IMR-90 (cell line): ENCODE results near the gene SHB. TPM values are rescaled to one million over a fixed set of nuclear protein-coding genes. Genes with fewer than 3 reads are reported as not detected.
A peak's percentile ranks its signal among the peaks of the same experiment; 100 is the strongest.

Experiments
- ATAC-seq: fragments of 200-7000 bp; cut with Tn5 transposase; 2 replicates; pipeline ENCODE4 v1.9.1; 2020; ENCODE audit warnings: low read depth, mild to moderate bottlenecking, moderate library complexity
- BruUV-seq: library from RNA; stranded (reverse); fragments of 400-500 nt; replicated peaks from 2 replicates; lab custom pipeline; 2021; lab: Mats Ljungman, UMichigan
- CTCF ChIA-PET: fragments of 300-600 bp; formaldehyde crosslinking; extraction: SDS; loops from one replicate; lab custom pipeline; 2021; ENCODE audit warnings: antibody characterized with exemption; lab: Yijun Ruan, JAX
- POLR2A ChIA-PET: fragments of 300-600 bp; sonication (Branson Sonifier 250); formaldehyde crosslinking; loops from one replicate; lab custom pipeline; 2022; ENCODE audit warnings: antibody characterized with exemption; ENCODE audit not compliant: unreplicated experiment; lab: Charles Lee
- DNase-seq: peaks from one replicate; pipeline ENCODE4 v3.0.0; 2013
- H2AFZ ChIP-seq: replicated peaks from 2 replicates; pipeline ENCODE3; 2013; ENCODE audit warnings: low read length, mild to moderate bottlenecking; ENCODE audit not compliant: poor library complexity
- H2AK5ac ChIP-seq: 2 replicates; pipeline ENCODE4 v1.6.1; 2013; ENCODE audit warnings: low read depth, low read length, inconsistent platforms
- H2AK9ac ChIP-seq: replicated peaks from 2 replicates; pipeline ENCODE3; 2013; ENCODE audit warnings: mild to moderate bottlenecking, low read depth, low read length, moderate library complexity; ENCODE audit not compliant: poor library complexity
- H2BK120ac ChIP-seq: 2 replicates; pipeline ENCODE4 v1.6.1; 2013; ENCODE audit warnings: low read depth, low read length, inconsistent platforms
- H2BK15ac ChIP-seq: 3 replicates; pipeline ENCODE4 v1.6.1; 2013; ENCODE audit warnings: low read depth, low read length, inconsistent platforms
- H2BK20ac ChIP-seq: 2 replicates; pipeline ENCODE4 v1.6.1; 2013; ENCODE audit warnings: low read depth, mild to moderate bottlenecking, inconsistent platforms, low read length, moderate library complexity
- H2BK5ac ChIP-seq: 2 replicates; pipeline ENCODE4 v1.6.1; 2013; ENCODE audit warnings: mild to moderate bottlenecking, low read depth, low read length, inconsistent platforms; ENCODE audit not compliant: poor library complexity, severe bottlenecking
- H3K14ac ChIP-seq: replicated peaks from 2 replicates; pipeline ENCODE4 v1.6.1; 2013; ENCODE audit warnings: low read depth, low read length, inconsistent platforms
- H3K18ac ChIP-seq: 2 replicates; pipeline ENCODE4 v1.6.1; 2013; ENCODE audit warnings: low read depth, low read length, control low read depth
- H3K23ac ChIP-seq: 2 replicates; pipeline ENCODE4 v1.6.1; 2013; ENCODE audit warnings: low read depth, low read length, inconsistent platforms
- H3K27ac ChIP-seq: 2 replicates; pipeline ENCODE4 v1.5.1; 2013; ENCODE audit warnings: mild to moderate bottlenecking, control low read depth, low read length; ENCODE audit not compliant: insufficient read depth
- H3K27me3 ChIP-seq: 2 replicates; pipeline ENCODE4 v1.6.1; 2013; ENCODE audit warnings: low read length; ENCODE audit not compliant: control insufficient read depth, insufficient read depth
- H3K36me3 ChIP-seq: 2 replicates; pipeline ENCODE4 v1.6.1; 2013; ENCODE audit warnings: low read length, mixed read lengths; ENCODE audit not compliant: control insufficient read depth, insufficient read depth
- H3K4ac ChIP-seq: 2 replicates; pipeline ENCODE4 v1.6.1; 2013; ENCODE audit warnings: low read depth, low read length, inconsistent platforms
- H3K4me1 ChIP-seq: 2 replicates; pipeline ENCODE4 v1.6.1; 2013; ENCODE audit warnings: low read length, mixed read lengths; ENCODE audit not compliant: control insufficient read depth, insufficient read depth
- H3K4me2 ChIP-seq: 2 replicates; pipeline ENCODE4 v1.6.1; 2013; ENCODE audit warnings: low read depth, mild to moderate bottlenecking, control low read depth, low read length, moderate library complexity
- H3K4me3 ChIP-seq: 2 replicates; pipeline ENCODE4 v1.5.1; 2013; ENCODE audit warnings: low read depth, mild to moderate bottlenecking, control low read depth, low read length, moderate library complexity; ENCODE audit not compliant: insufficient read depth
- H3K56ac ChIP-seq: 2 replicates; pipeline ENCODE4 v1.6.1; 2013; ENCODE audit warnings: low read length, inconsistent platforms; ENCODE audit not compliant: insufficient read depth; ENCODE audit errors: extremely low read depth
- H3K79me1 ChIP-seq, 2 experiments: 2 replicates each; pipeline ENCODE4 v1.6.1; 2013; ENCODE audit warnings: low read length in 2 of 2, inconsistent platforms in 1 of 2, low read depth in 1 of 2
- H3K9ac ChIP-seq: 2 replicates; pipeline ENCODE4 v1.6.1; 2013; ENCODE audit warnings: low read depth, low read length, control low read depth
- H3K9me1 ChIP-seq: 2 replicates; pipeline ENCODE4 v1.6.1; 2013; ENCODE audit warnings: low read length, inconsistent platforms; ENCODE audit not compliant: insufficient read depth
- H3K9me3 ChIP-seq: 2 replicates; pipeline ENCODE4 v1.6.1; 2013; ENCODE audit warnings: low read length; ENCODE audit not compliant: control insufficient read depth, insufficient read depth
- H4K20me1 ChIP-seq: 2 replicates; pipeline ENCODE4 v1.6.1; 2013; ENCODE audit warnings: low read length, inconsistent platforms; ENCODE audit not compliant: insufficient read depth
- H4K5ac ChIP-seq: 2 replicates; pipeline ENCODE4 v1.6.1; 2013; ENCODE audit warnings: mild to moderate bottlenecking, low read depth, low read length, control low read depth
- H4K8ac ChIP-seq, 2 experiments: 2 replicates each; pipeline ENCODE4 v1.6.1; 2013; ENCODE audit warnings: low read depth in 2 of 2, low read length in 2 of 2, control low read depth in 1 of 2, inconsistent platforms in 1 of 2
- H4K91ac ChIP-seq: 2 replicates; pipeline ENCODE4 v1.6.1; 2013; ENCODE audit warnings: low read depth, low read length, inconsistent platforms; ENCODE audit not compliant: insufficient read depth
- CTCF ChIP-seq: conservative IDR thresholded peaks from 2 replicates; pipeline ENCODE4 v1.5.1; 2012; ENCODE audit warnings: mild to moderate bottlenecking, low read depth, low read length, improper control_type of control experiment
- MAFK ChIP-seq: IDR thresholded peaks from 2 replicates; pipeline ENCODE4 v1.6.1; 2012; ENCODE audit warnings: low read depth, low read length, improper control_type of control experiment
- RAD21 ChIP-seq: IDR thresholded peaks from 2 replicates; pipeline ENCODE4 v1.6.1; 2012; ENCODE audit warnings: low read length, improper control_type of control experiment
- WGBS, 2 experiments: methylation state at CpG; one replicate each; pipeline versions ENCODE4 v1.1.5 to v1.1.7; 2013; ENCODE audit warnings: missing lambda C conversion rate in 2 of 2; ENCODE audit not compliant: insufficient read length in 1 of 2; ENCODE audit errors: extremely low coverage in 2 of 2; 5-methylcytosine and 5-hydroxymethylcytosine counted together
- dilution Hi-C: fragments of 300-500 bp; cut with HindIII; formaldehyde crosslinking; loops from one replicate; pipeline ENCODE4 v1.14.3; 2018; ENCODE audit warnings: low sequenced_read_pairs; ENCODE audit not compliant: unreplicated experiment
- in situ Hi-C: fragments of 300-500 bp; cut with MboI; formaldehyde crosslinking; loops from 3 replicates; pipeline ENCODE4 v1.14.3; 2019; ENCODE audit warnings: low sequenced_read_pairs, inconsistent platforms, mixed read lengths
- intact Hi-C: fragments of 100-400 bp; cut with micrococcal nuclease; formaldehyde crosslinking; loops from 2 replicates; pipeline ENCODE4 v1.10.0; 2022
- polyA plus RNA-seq, 3 experiments: library from polyadenylated mRNA; depleted of rRNA; stranded (reverse); fragments of >200 nt; gene quantifications; 2 replicates each; pipeline ENCODE4 v1.2.3, GENCODE V29; 2012; ENCODE audit warnings: low replicate concordance in 1 of 3
- total RNA-seq: library from RNA; depleted of rRNA; stranded (reverse); fragments of >200 nt; gene quantifications from 2 replicates; pipeline ENCODE4 v1.2.3, GENCODE V29; 2012

The SHB gene
- total and polyA plus RNA-seq, 2 of the 4 experiments (the other 2 are of a cell fraction) = 6.1 to 20.4 TPM

- Histone ChIP-seq H3K9me3 (no peaks in the 10 kb centered on the region), H3K36me3 (no peaks in the 10 kb centered on the region), H3K18ac (no peak overlapping the region), H2BK5ac (no peak overlapping the region), H3K27ac (no peak overlapping the region), H4K20me1 (peaks cover 54% of the 10 kb centered on the region), H3K4ac (peak overlapping the region; percentile 4; the same call in 1 of the 2 replicates), H3K14ac (no peak overlapping the region), H3K4me3 (no peak overlapping the region), H3K27me3 (no peaks in the 10 kb centered on the region), H2AK5ac (no peak overlapping the region), H3K56ac (no peak overlapping the region), H3K4me1 (peaks cover 43% of the 10 kb centered on the region), H3K79me1 (peaks cover 22 to 82% of the 10 kb centered on the region in 2 experiments), H3K4me2 (no peak overlapping the region), H2AK9ac (no peak overlapping the region), H2BK15ac (no peak overlapping the region), H4K5ac (no peak overlapping the region), H3K9ac (no peak overlapping the region), H4K8ac (no peak overlapping the region), H3K9me1 (peaks cover 46% of the 10 kb centered on the region), H4K91ac (no peak overlapping the region), H2AFZ (no peak overlapping the region), H3K23ac (no peak overlapping the region), H2BK20ac (no peak overlapping the region), H2BK120ac (no peak overlapping the region)
- dilution Hi-C loops (no loop called here), in situ Hi-C loops (no loop called here), intact Hi-C loops (no loop called here)
- WGBS, 2 experiments = no CpG with 5 or more reads among the region's 3 CpGs
- CTCF ChIA-PET = no interaction called here
- ATAC-seq (no peak), DNase-seq (no peak)
- TF ChIP-seq RAD21 = no peak
- no peak for TF ChIP-seq MAFK
- TF ChIP-seq CTCF = no peak
- POLR2A ChIA-PET = no interaction called here
- no TSS peak for BruUV-seq
Observed at GRCh38 chr9:38030658-38031057, 38.4 kb downstream of the SHB start.
